HG03175 (cell line): ENCODE data around the gene GJA9.
"Not testable (repeated sequence)": the region's sequence is repeated elsewhere in the genome, so short reads cannot be mapped to it uniquely, and the experiment has no call there.

Experiments
- ATAC-seq: cut with Tn5 transposase; IDR thresholded peaks from one replicate; pipeline ENCODE4 v1.9.1; 2021; ENCODE audit warnings: mild to moderate bottlenecking, moderate library complexity; ENCODE audit not compliant: unreplicated experiment

The GJA9 gene

GRCh38 chr1:38881487-38881886 is at the start of gene GJA9:
Gene GJA9 (minus strand): TSS chr1:38881587. CDS start chr1:38876098, 5,489 bp downstream.
- ATAC-seq, result no peak

DNA sequence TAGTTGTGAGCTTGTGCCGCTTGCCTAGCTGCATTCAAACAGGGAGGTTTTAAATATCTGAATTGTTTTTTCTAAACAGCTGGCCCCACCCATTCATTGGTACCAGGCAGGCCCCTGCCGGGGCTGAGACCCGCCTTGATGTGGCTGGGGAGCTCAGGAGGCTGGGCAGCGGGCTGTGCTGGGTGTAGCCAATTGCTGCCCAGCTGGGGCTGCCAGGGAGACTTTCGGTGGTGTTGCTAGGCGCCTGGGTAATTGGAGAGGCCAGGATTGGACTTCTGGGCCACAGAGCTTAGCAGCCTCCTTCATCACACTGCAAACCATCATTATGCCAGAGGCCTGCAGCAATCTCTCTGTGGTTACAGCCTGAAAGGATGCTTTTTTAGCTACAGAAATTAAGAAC is 48.1 kb upstream of the GJA9 start:
- ATAC-seq, result no peak

- no peak for ATAC-seq
Measured at GRCh38 chr1:38929054-38929453, 47.7 kb upstream of the GJA9 start.

DNA sequence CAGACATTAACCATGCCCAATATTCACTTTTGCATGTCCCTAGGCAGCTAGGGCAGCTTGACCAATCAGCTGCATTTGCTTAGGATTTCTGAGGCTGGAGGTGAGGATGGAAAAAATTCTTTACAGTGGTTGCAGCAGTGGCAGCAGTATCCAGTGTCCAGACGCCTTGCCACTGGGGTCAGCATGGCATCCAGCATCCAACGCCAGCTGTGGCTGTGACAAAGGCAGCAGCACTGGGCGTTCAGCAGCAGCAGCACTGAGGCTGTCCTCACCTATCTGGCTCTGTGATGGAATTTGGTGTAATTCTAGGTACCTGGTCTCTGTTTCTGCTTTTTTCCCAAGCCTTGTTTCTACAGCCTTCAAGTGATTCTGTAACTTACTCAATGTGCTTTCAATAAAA is 44.7 kb upstream of the GJA9 start:
- ATAC-seq, result no peak

DNA sequence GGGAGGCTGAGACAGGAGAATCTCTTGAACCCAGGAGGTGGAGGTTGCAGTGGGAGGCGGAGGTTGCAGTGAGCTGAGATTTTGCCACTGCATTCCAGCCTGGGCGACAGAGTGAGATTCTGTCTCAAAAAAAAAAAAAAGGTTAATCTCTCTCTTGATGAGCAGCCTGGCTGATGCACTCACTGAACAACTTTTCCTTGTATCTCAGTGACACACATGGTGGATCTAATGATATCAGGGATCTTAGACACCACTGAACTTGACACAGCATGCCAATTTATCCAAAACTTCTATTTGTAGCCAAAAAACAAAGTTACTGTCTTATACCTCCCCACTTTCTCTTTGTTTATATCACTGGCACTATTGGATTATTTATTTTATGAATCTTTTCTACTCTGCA is 44.0 kb upstream of the GJA9 start:
- no peak for ATAC-seq

DNA sequence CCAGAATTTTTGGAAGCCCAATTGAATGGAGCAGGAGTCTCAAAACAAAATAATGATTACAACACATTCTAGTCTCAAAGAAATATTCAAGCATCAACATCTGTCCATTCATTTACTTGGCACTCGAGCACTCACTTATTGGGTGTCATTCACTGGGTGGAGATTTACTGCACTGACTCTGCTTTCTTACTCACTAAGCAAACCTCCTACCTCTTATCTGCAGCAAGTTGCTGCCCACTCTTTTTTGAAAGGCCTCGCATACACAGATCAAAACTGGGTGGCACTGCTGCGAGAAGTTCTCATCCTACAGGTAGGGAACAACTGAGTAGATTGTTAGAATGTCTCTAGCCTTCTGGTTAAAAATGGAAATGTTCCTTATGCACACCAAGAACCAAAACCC is 42.2 kb upstream of the GJA9 start:
- no peak for ATAC-seq

- no peak for ATAC-seq
Measured at GRCh38 chr1:38919130-38919529, 37.7 kb upstream of the GJA9 start.

DNA sequence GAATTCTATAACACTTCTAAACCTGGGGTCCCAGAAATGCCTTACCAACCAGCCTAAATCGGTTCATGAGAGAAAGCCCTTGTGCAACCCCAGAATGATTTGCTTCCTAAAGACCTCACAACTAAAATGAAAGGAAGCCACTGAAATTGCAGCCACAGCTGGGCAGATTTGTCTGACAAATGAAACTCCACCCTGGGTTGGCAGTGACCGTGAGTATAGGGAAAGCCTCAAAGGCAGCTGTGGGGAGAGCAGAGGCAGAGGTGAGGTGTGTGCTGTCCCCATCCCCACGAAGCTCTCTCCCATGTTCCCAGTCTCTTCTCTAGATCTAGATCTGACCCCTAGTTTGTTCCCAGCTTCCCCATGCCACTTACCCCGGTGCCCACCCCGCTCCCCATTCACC is 37.2 kb upstream of the GJA9 start:
- ATAC-seq, result no peak

DNA sequence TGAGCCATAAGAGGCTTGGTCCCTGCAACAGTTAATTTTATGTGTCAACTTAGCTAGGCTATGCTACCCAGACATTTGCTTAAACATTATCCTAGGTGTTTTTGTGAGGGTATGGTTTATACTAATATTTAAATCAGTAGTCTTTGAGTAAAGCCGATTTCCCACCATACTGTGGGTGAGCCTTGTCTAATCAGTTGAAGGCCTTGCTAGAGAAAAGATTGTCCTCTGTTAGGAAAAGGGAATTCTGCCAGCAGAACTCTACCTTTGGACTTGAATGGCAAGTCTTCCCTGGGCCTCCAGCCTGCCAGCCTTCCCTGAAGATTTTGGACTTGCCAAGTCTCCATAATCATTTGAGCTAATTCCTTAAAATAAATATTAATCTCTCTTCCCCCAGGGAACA is 36.4 kb upstream of the GJA9 start:
- ATAC-seq, result no peak

- no peak for ATAC-seq
Measured at GRCh38 chr1:38917337-38917736, 36.0 kb upstream of the GJA9 start.

DNA sequence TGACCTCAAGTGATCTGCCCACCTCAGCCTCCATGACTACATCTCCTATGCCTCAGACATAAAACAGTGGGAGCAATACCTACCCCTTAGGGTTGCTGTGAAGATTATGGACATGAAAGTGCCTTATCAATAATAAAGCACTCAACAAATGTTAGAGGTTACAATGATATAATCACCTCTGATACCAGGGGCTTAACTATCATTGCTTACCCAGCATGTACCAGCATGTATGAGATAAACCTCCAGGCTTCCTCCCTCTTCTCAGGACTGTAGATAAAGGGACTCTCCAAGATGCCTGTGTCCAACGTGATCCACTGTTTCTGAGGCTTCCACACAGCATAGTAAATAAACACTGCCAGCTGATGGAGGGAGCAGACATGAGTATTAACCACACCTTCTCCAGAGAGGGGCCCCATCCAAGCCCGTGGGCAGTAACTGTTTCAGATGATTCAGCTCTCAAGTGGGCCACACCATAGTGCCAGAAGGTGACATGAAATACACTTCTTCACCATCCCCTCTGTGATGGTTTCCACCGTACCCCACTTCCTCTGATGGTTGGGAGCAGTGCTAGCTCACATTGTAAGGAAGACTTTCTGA is 34.1 kb upstream of the GJA9 start:
- no peak for ATAC-seq

GRCh38 chr1:38914908-38915307 is 33.5 kb upstream of the GJA9 start:
- ATAC-seq, result not testable (repeated sequence)

DNA sequence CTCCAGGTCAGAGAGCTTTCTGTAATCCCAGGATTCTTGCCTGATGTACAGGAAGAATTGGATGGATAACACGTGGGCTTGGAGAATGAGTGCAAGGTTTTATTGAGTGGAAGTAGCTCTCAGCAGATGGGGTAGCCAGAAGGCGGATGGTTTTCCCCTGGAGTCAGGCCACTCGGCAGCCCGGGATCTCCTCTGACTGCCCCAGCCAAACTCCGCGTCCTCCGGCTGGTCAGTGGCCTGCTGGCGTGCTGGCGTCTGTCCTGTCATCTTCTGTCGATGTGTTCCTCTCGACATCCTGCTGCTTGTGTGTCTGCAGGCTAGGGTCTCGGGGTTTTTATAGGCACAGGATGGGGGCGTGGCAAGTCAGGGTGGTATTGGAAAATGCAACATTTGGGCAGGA is 27.4 kb upstream of the GJA9 start:
- ATAC-seq, result no peak

GRCh38 chr1:38905985-38906384 is 24.6 kb upstream of the GJA9 start:
- no peak for ATAC-seq

DNA sequence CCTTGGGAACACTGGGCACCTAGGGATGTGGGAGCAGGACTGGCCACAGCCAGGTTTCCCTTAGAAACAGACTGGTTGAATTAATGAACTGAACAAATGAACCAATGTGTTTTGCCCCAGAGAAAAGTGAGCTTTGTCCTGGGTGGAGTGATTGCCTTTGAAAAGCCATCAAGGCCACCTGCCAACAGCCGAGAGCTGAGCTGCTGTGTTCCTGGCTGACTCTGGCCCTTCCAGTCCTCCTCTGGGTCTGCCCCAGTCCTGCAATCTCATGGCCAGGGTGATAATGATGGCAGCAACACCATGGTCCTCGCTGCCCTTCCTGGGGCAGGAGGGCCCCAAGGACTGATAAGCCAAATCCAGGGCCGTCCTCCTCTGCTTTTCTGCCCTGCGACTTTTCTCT is 18.2 kb upstream of the GJA9 start:
- ATAC-seq, result no peak

DNA sequence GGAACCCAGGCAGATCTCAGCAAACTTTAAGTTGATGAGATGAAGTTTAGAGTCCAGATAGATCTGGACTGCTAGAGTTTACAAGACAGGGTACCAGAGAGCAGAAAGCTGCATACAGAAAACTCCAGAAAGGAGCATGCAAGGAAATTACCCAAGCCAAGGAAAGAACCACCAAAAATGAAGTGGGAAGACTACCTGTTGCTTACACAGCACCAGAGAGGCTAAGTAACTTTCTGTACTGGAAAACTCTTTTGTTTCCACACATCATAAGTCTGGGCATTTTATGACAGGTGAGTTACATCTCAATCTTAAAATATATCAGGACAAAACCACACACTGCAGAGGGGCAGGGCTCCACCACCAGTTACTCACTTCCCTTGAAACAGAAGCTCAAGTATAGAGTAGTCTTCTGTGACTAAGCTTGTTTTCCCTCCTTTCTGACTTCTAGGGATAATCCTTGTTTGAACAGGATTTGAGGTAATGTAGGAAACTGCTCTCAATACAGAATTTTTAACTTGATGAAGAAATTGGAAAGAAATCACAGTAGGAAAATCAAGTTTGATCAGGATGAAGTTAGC is 17.4 kb upstream of the GJA9 start:
- no peak for ATAC-seq

DNA sequence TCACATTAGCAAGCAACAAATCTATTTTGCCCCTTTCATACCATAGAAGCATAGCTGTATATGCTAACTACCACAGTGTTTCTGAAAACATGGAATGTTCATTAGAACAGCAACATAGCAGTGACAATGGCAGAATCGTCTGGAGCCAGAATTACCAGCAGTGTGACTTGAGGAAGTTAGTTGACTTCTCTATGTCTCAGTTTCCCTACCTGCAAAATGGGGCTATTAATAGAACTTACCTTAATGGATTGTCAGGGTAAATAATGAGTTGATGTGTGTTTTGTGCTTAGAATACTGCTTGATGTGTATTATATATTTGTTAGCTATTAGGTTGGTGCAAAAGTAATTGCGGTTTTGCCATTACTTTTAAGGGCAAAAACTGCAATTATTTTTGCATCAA is 14.8 kb upstream of the GJA9 start:
- no peak for ATAC-seq

DNA sequence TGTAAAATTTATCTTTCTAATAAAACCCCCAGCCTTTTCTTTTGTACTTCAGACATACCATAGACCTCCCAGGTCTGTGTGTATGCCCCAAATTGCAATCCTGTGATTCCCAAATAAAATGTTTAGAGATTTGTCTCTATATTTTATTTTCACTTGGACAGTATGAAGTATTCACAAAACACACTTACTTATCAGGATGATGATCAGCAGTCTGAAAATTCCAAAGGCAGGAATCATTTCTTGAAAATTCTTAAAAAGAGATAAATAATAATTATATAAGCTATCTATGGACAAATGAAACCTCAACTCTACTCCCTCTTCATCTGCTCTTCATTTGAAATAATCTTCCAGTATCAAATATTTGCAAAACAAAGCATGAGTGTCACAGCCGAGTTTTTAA is 11.6 kb upstream of the GJA9 start:
- no peak for ATAC-seq

DNA sequence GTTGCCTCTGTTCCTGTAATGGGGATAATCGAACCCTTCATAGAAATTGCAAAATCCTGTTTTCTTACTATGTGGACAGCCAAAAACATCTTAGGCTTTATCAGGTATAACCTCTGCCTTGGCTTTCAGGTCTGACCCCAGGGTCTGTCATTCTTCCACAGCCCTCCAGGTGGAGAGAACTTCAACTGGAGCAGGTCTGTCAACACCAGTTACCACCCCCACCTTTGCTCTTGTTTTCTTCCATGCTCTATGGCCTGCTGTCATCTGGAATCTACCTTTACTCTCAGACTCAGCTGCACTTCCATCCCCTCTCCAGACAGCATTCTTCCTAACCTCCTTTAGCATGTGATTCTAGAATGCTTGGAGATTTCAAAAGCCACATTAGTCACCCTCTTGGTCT is 10.4 kb upstream of the GJA9 start:
- ATAC-seq, result no peak

GRCh38 chr1:38889589-38889988 is 8.2 kb upstream of the GJA9 start:
- no peak for ATAC-seq

DNA sequence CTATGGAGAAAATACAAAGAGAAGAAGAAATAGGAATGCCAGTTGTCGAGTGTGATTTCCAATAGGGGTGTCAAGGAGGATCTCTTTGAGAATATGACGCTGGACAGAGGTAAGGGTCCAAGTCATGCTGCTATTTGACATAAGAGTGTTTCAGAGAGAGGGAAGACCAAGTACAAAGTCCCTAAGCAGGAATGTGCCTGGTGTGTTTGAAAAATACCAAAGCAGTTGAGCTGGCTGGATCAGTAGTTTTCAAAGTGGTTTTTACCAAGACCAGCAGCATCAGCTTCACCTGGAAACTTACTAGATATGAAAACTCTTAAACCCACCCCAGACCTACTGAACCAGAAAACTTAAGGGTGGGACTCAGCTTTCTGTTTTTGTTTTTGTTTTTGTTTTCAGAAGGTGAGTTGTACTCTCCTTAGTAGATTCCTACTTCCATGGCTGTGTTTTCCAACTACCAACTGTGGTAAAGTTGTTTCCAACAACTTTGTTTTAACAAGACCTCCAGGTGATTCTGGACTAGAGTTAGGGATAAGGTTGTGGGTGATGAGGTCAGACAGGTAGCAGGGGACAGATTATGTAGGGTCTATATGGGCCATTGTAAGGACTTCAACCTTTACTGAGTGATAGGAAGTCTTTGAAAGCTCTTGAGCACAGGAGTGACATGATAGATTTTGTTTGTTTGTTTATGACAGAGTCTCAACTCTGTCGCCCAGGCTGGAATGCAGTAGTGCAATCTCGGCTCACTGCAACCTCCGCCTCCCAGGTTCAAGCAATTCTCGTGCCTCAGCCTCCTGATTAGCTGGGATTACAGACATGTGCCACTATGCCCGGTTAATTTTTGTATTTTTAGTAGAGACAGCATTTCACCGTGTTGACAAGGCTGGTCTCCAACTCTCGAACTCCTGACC is 7.3 kb upstream of the GJA9 start:
- ATAC-seq, result no peak

- no peak for ATAC-seq
Measured at GRCh38 chr1:38885092-38885491, 3.7 kb upstream of the GJA9 start.
